KBM-7 (cell line): Measurements from ENCODE around the gene LIN28A.
"Not testable (repeated sequence)": the region's sequence is repeated elsewhere in the genome, so short reads cannot be mapped to it uniquely, and the experiment has no call there.

Source experiments
- DNase-seq: peaks from one replicate; pipeline ENCODE4 v3.0.0-alpha.2; 2015
- in situ Hi-C: fragments of 300-500 bp; cut with MboI; formaldehyde crosslinking; loops from 2 replicates; pipeline ENCODE4 v1.14.3; 2020; ENCODE audit warnings: low sequenced_read_pairs, low pct_unique_long_range_greater_than_20kb, mixed read lengths

The LIN28A gene

GRCh38 chr1:26384076-26384475 lies 26.5 kb upstream of the LIN28A start:
- in situ Hi-C loops, result no loop called here
- no peak for DNase-seq

- in situ Hi-C loops, DNase-seq: not testable (repeated sequence)
These were observed 25.6 kb upstream of the LIN28A start for GRCh38 chr1:26385063-26385462.

GRCh38 chr1:26387447-26387846 lies 23.2 kb upstream of the LIN28A start:
- DNase-seq, result no peak
- in situ Hi-C loops, result no loop called here

GRCh38 chr1:26388791-26389445 lies 21.7 kb upstream of the LIN28A start:
- DNase-seq, result no peak
- in situ Hi-C loops, result no loop called here

GRCh38 chr1:26389604-26390247 lies 20.9 kb upstream of the LIN28A start:
- in situ Hi-C loops, result no loop called here
- DNase-seq, result no peak

GRCh38 chr1:26391450-26391849 lies 19.2 kb upstream of the LIN28A start:
- in situ Hi-C loops, result no loop called here
- DNase-seq, result peak; percentile 66

- in situ Hi-C loops, result no loop called here
- no peak for DNase-seq
These were observed 14.9 kb upstream of the LIN28A start for GRCh38 chr1:26395754-26396153.

GRCh38 chr1:26399034-26399433 lies 11.6 kb upstream of the LIN28A start:
- no peak for DNase-seq
- in situ Hi-C loops, result no loop called here

- in situ Hi-C loops, result no loop called here
- DNase-seq, result no peak
These were observed 8.7 kb upstream of the LIN28A start for GRCh38 chr1:26401891-26402290.

GRCh38 chr1:26403656-26404055 lies 7.0 kb upstream of the LIN28A start:
- in situ Hi-C loops, result no loop called here
- no peak for DNase-seq

GRCh38 chr1:26404641-26405040 lies 6.0 kb upstream of the LIN28A start:
- DNase-seq, result no peak
- in situ Hi-C loops, result no loop called here

GRCh38 chr1:26405281-26405915 lies 5.2 kb upstream of the LIN28A start:
- in situ Hi-C loops, result no loop called here
- no peak for DNase-seq

GRCh38 chr1:26408604-26409003 lies 2.0 kb upstream of the LIN28A start:
- in situ Hi-C loops, result no loop called here
- peak; percentile 83 for DNase-seq

- in situ Hi-C loops, result no loop called here
These were observed 1.3 kb upstream of the LIN28A start for GRCh38 chr1:26409191-26409807.

GRCh38 chr1:26411624-26412074 lies 1.0 kb downstream of the LIN28A start:
- no peak for DNase-seq
- in situ Hi-C loops, result no loop called here

More at GRCh38 chr1:26409191-26409807, 1.3 kb upstream of the LIN28A start:
- DNase-seq, result no peak

- no peak for DNase-seq
- in situ Hi-C loops, result no loop called here
These were observed 1.7 kb downstream of the LIN28A start for GRCh38 chr1:26412180-26412840.

- DNase-seq, result no peak
- in situ Hi-C loops, result no loop called here
These were observed 2.4 kb downstream of the LIN28A start for GRCh38 chr1:26413031-26413430.

- in situ Hi-C loops, result no loop called here
- DNase-seq, result peak; percentile 73
These were observed 6.6 kb downstream of the LIN28A start for GRCh38 chr1:26417111-26417759.

GRCh38 chr1:26418865-26419349 lies 8.3 kb downstream of the LIN28A start:
- in situ Hi-C loops, result no loop called here

More at GRCh38 chr1:26418865-26419349, 8.3 kb downstream of the LIN28A start:
- no peak for DNase-seq
